Erythroblast (primary cell): Measurements from ENCODE around the gene GMDS.

Experiments used
- GATA1 ChIP-seq: IDR thresholded peaks from 2 replicates; pipeline ENCODE4 v1.6.1; 2011; ENCODE audit warnings: low read depth, mild to moderate bottlenecking, control low read depth, low read length, moderate library complexity
- POLR2A ChIP-seq: IDR thresholded peaks from 2 replicates; pipeline ENCODE4 v1.6.1; 2011; ENCODE audit warnings: mild to moderate bottlenecking, low read length

GRCh38 chr6:1798303-1798964, 447.0 kb downstream of the GMDS start:
- no peak for TF ChIP-seq POLR2A
- no peak for TF ChIP-seq GATA1
